Endothelial cell of umbilical vein (primary cell): ENCODE results near the gene MRPL14. TPM values are rescaled to one million over a fixed set of nuclear protein-coding genes. Genes with fewer than 3 reads are reported as not detected.

Experiments
- BruUV-seq: library from RNA; stranded (reverse); fragments of 400-500 nt; replicated peaks from 2 replicates; lab custom pipeline; 2021; lab: Mats Ljungman, UMichigan
- CTCF ChIA-PET: fragments of 300-600, 350-600 bp; sonication (Branson Sonifier 250); formaldehyde crosslinking; loops from one replicate; lab custom pipeline; 2021; ENCODE audit warnings: antibody characterized with exemption, inconsistent platforms; lab: Charles Lee
- POLR2A ChIA-PET: fragments of 300-600, 350-600 bp; sonication (Branson Sonifier 250); formaldehyde crosslinking; loops from one replicate; lab custom pipeline; 2021; ENCODE audit warnings: antibody characterized with exemption, inconsistent platforms; lab: Charles Lee
- DNase-seq: peaks from one replicate; pipeline ENCODE4 v3.0.0-alpha.2; 2011; ENCODE audit warnings: low read depth, low spot score
- FAIRE-seq: peaks from 2 replicates; lab custom pipeline; 2011; peaks lifted over from hg19 to GRCh38; lab: Jason Lieb, UNC
- H2AFZ ChIP-seq: 2 replicates; pipeline ENCODE4 v1.6.0; 2012; ENCODE audit warnings: low read depth, low read length, control low read depth, inconsistent platforms
- H3K27ac ChIP-seq: 2 replicates; pipeline ENCODE4 v1.5.1; 2011; ENCODE audit warnings: low read depth, mild to moderate bottlenecking, control low read depth, low read length, moderate library complexity; ENCODE audit not compliant: insufficient read depth
- H3K27me3 ChIP-seq, 2 experiments: 2 replicates each; pipeline versions ENCODE4 v1.6.0 to v1.6.1; 2011; ENCODE audit warnings: low read length in 2 of 2, mixed read lengths in 1 of 2; ENCODE audit not compliant: control insufficient read depth in 2 of 2, insufficient read depth in 2 of 2
- H3K36me3 ChIP-seq, 2 experiments: 2 replicates in 1 of 2; 3 replicates in 1 of 2; pipeline ENCODE4 v1.5.1; 2011; ENCODE audit warnings: low read length in 2 of 2, mild to moderate bottlenecking in 1 of 2, moderate library complexity in 1 of 2; ENCODE audit not compliant: control insufficient read depth in 2 of 2, insufficient read depth in 2 of 2; ENCODE audit errors: extremely low read depth in 1 of 2
- H3K4me1 ChIP-seq: 3 replicates; pipeline ENCODE4 v1.5.1; 2011; ENCODE audit warnings: mild to moderate bottlenecking, low read length; ENCODE audit not compliant: control insufficient read depth, insufficient read depth; ENCODE audit errors: extremely low read depth
- H3K4me2 ChIP-seq: 2 replicates; pipeline ENCODE4 v1.6.1; 2011; ENCODE audit warnings: low read length, control low read depth, mixed read lengths; ENCODE audit not compliant: insufficient read depth
- H3K4me3 ChIP-seq, 3 experiments: fragments of 200-600 bp in 1 of 3; sonication (generic), shearing (Covaris generic) in 1 of 3; replicated peaks in 1 of 3; 2 replicates each; pipeline ENCODE4 v1.5.1; 2011 to 2016; ENCODE audit warnings: control low read depth in 3 of 3, low read length in 3 of 3, mild to moderate bottlenecking in 2 of 3, inconsistent platforms in 1 of 3, low read depth in 1 of 3, moderate library complexity in 1 of 3; ENCODE audit not compliant: insufficient read depth in 1 of 3
- H3K79me2 ChIP-seq: 2 replicates; pipeline ENCODE4 v1.6.0; 2012; ENCODE audit warnings: low read length, inconsistent platforms; ENCODE audit not compliant: control insufficient read depth, insufficient read depth
- H3K9ac ChIP-seq: replicated peaks from 2 replicates; pipeline ENCODE3; 2011; ENCODE audit warnings: low read length, control low read depth; ENCODE audit not compliant: insufficient read depth; ENCODE audit errors: extremely low read depth
- H3K9me1 ChIP-seq: replicated peaks from 3 replicates; pipeline ENCODE4 v1.6.0; 2011; ENCODE audit warnings: mild to moderate bottlenecking, low read length; ENCODE audit not compliant: control insufficient read depth, insufficient read depth; ENCODE audit errors: extremely low read depth
- H3K9me3 ChIP-seq: replicated peaks from 2 replicates; pipeline ENCODE4 v1.5.1; 2012; ENCODE audit warnings: low read length, inconsistent platforms; ENCODE audit not compliant: control insufficient read depth, insufficient read depth
- H4K20me1 ChIP-seq: replicated peaks from 2 replicates; pipeline ENCODE3; 2011; ENCODE audit warnings: mild to moderate bottlenecking, low read length; ENCODE audit not compliant: control insufficient read depth, insufficient read depth; ENCODE audit errors: extremely low read depth
- EZH2 ChIP-seq: IDR thresholded peaks from 2 replicates; pipeline ENCODE4 v1.6.1; 2012; ENCODE audit warnings: borderline replicate concordance, low read depth, mild to moderate bottlenecking, moderate library complexity, low read length, inconsistent platforms; ENCODE audit not compliant: severe bottlenecking
- FOS ChIP-seq: IDR thresholded peaks from 2 replicates; pipeline ENCODE4 v1.6.1; 2011; ENCODE audit warnings: mild to moderate bottlenecking, low read length, moderate library complexity, borderline replicate concordance; ENCODE audit not compliant: insufficient read depth
- GATA2 ChIP-seq: IDR thresholded peaks from 2 replicates; pipeline ENCODE4 v1.7.0; 2011; ENCODE audit warnings: low read depth, mild to moderate bottlenecking, moderate library complexity, mixed read lengths, low read length; ENCODE audit not compliant: insufficient read length, insufficient read depth
- JUN ChIP-seq: IDR thresholded peaks from 2 replicates; pipeline ENCODE4 v1.6.1; 2011; ENCODE audit warnings: borderline replicate concordance, low read depth; ENCODE audit not compliant: insufficient read length, insufficient read depth
- MYC ChIP-seq: IDR thresholded peaks from one replicate; pipeline ENCODE4 v1.6.1; 2011; ENCODE audit warnings: mild to moderate bottlenecking, low read depth, low read length
- POLR2A ChIP-seq: IDR thresholded peaks from 2 replicates; pipeline ENCODE4 v1.6.1; 2012; ENCODE audit warnings: low read depth, mild to moderate bottlenecking, control low read depth, low read length
- POLR2AphosphoS5 ChIP-seq: IDR thresholded peaks from 2 replicates; pipeline ENCODE4 v1.6.1; 2012; ENCODE audit warnings: low read depth, mild to moderate bottlenecking, control low read depth, low read length, moderate library complexity; ENCODE audit not compliant: insufficient read depth
- dilution Hi-C: fragments of 300-500 bp; cut with MboI; formaldehyde crosslinking; loops from one replicate; pipeline ENCODE4 v1.15.0; 2019; ENCODE audit warnings: low sequenced_read_pairs; ENCODE audit not compliant: extremely low pct_ligation_motif_present
- intact Hi-C: fragments of 100-400 bp; cut with micrococcal nuclease; formaldehyde crosslinking; loops from one replicate; pipeline ENCODE4 v1.10.0; 2022
- polyA plus RNA-seq, 4 experiments: library from polyadenylated mRNA; depleted of rRNA in 3 of 4; stranded (reverse) in 3 of 4; unstranded in 1 of 4; fragments of >200 nt; gene quantifications; 2 replicates each; pipeline versions ENCODE4 v1.2.1 to v1.2.3, GENCODE V29; 2011 to 2012; ENCODE audit warnings: missing spikeins in 1 of 4
- total RNA-seq: library from RNA; stranded (reverse); gene quantifications from 2 replicates; pipeline ENCODE4 v1.2.3, GENCODE V29; 2021
- TF ChIP-seq, protein P1 (sequence below): IDR thresholded peaks from 2 replicates; pipeline ENCODE4 v1.6.1; 2011; ENCODE audit not compliant: insufficient read depth, insufficient read length
- TF ChIP-seq, protein P2 (sequence below), 2 donors: IDR thresholded peaks; 1 replicate in 1 of 2; 2 replicates in 1 of 2; pipeline ENCODE4 v1.5.1; 2011; ENCODE audit warnings: low read length in 2 of 2, mild to moderate bottlenecking in 2 of 2, moderate library complexity in 2 of 2, control low read depth in 1 of 2, inconsistent platforms in 1 of 2, low read depth in 1 of 2; ENCODE audit not compliant: insufficient read depth in 1 of 2; ENCODE audit errors: extremely low read depth in 1 of 2

Gene MRPL14
- total and polyA plus RNA-seq, 2 donors (not counting 3 experiments of a cell fraction or from before 2014, with no cell fraction given): 68.1 to 103 TPM

DNA sequence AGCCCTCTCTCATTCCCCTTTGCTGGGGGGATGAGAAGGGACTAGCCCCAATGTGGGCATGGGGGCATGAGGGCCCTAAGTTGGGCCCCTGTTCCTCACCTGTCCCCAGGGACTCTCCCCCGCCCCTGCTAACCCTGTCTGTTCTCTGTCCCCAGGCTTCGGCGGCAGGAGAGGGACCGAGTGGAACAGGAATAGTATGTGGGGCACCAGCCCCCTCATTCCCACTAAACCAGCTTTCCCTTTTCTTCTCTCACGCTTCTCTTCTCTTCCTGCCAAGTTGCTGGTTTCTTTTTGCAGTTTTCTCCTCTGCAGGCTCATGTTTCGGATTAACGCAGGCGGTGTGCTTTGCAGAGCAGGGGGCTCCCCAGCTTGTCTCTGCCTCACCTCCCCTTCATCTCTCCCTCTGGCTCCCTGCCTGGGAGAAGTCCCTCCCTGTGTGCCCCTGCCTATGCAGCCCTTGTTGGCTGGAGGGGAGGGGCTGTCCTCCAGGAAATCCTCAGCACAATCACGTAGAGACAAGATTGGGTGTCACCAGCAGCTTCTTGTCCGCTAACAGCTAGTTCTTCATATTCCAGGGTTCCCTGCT is 8.0 kb upstream of the MRPL14 start:
- POLR2A ChIA-PET: no interaction called here
- H3K9me1 ChIP-seq: no peaks in the 10 kb centered on the region

More for the DNA sequence above, 8.0 kb upstream of the MRPL14 start:
- no peaks in the 10 kb centered on the region for H3K4me1 ChIP-seq
- no peak for FAIRE-seq
- H2AFZ ChIP-seq: no peak overlapping the region
- H3K9ac ChIP-seq: no peak overlapping the region
- intact Hi-C loops (no loop called here), dilution Hi-C loops (no loop called here)
- no peaks in the 10 kb centered on the region for H3K79me2 ChIP-seq
- no peaks in the 10 kb centered on the region for H3K27me3 ChIP-seq
- peaks cover 0 to 10% of the 10 kb centered on the region in 2 experiments for H3K36me3 ChIP-seq
- H3K4me2 ChIP-seq: no peak overlapping the region
- H3K27ac ChIP-seq: no peak overlapping the region
- no peak overlapping the region for H3K4me3 ChIP-seq
- TF ChIP-seq JUN (no peak), EZH2 (no peak), FOS (no peak), GATA2 (no peak), MYC (no peak), POLR2A (no peak), POLR2AphosphoS5 (no peak)
- TF ChIP-seq, protein P1, sequence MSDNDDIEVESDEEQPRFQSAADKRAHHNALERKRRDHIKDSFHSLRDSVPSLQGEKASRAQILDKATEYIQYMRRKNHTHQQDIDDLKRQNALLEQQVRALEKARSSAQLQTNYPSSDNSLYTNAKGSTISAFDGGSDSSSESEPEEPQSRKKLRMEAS: no peak
- TF ChIP-seq, protein P2, sequence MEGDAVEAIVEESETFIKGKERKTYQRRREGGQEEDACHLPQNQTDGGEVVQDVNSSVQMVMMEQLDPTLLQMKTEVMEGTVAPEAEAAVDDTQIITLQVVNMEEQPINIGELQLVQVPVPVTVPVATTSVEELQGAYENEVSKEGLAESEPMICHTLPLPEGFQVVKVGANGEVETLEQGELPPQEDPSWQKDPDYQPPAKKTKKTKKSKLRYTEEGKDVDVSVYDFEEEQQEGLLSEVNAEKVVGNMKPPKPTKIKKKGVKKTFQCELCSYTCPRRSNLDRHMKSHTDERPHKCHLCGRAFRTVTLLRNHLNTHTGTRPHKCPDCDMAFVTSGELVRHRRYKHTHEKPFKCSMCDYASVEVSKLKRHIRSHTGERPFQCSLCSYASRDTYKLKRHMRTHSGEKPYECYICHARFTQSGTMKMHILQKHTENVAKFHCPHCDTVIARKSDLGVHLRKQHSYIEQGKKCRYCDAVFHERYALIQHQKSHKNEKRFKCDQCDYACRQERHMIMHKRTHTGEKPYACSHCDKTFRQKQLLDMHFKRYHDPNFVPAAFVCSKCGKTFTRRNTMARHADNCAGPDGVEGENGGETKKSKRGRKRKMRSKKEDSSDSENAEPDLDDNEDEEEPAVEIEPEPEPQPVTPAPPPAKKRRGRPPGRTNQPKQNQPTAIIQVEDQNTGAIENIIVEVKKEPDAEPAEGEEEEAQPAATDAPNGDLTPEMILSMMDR (IDR thresholded peaks at IDR 0.05; ENCODE audit: extremely low read depth in 1 of 2, insufficient read depth in 1 of 2, low read depth in 1 of 2, low read length in 2 of 2): no peak
- CTCF ChIA-PET: no interaction called here
- no peaks in the 10 kb centered on the region for H4K20me1 ChIP-seq
- BruUV-seq: no TSS peak
- no peak for DNase-seq
- no peaks in the 10 kb centered on the region for H3K9me3 ChIP-seq
